ENCODE measurements around the gene ZFP36L2. TPM values are rescaled to one million over a fixed set of nuclear protein-coding genes. Genes with fewer than 3 reads are reported as not detected.
A peak's percentile ranks its signal among the peaks of the same experiment; 100 is the strongest.

ZFP36L2 gene
- total RNA-seq, 1 donor from 2014 or later, result 62.1 TPM

DNA sequence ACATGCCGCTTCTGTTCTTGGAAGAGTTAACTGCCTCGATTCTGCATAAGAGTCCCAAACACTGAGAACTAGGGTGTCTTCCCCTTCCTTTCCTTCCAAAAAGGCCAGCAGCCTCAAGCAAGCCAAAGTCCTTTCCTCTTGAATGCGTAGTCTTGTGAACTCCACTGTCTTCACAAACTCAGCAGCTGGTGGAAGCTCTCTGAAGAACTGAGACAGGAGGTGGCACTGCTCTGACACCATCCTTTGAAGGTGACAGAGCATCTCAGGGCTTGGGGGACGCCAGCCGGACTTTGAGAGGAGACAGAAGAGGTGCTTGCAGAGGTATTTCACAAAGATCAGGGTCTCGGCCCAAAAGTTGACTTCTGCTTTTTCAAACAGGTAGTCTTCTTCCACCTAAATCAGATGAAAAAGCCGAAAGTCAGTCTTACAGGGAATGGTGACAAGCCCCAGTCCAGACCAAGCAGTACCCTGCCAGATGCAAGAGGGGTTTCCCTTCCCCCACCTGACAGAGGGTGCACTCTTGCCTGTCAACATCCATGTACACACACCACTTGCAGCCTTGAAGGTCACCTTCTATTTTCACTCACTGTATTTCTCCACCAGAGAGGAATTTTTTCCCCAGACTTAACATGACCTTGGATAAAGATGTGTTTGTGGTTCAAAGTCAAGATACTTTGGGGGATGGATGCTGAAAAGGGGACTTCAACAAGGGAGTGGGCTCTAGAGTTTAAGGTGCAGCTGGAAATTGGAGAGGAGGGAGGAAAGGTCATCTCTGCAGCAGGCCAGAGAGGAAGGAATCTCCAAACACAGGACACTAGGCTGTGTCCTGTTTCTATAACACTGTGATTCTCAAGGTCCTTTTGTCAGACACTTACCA is 4.8 kb upstream of the ZFP36L2 start:
- no peak for ATAC-seq (ENCODE audit: low read depth)
- Mint-ChIP-seq H3K27me3 (no peaks in the 10 kb centered on the region), H3K36me3 (ENCODE audit: low read depth) (peaks cover 30% of the 10 kb centered on the region), H3K4me3 (no peak overlapping the region), H3K4me1 (peaks cover 54% of the 10 kb centered on the region), H3K27ac (peak overlapping the region; percentile 3), H3K9me3 (no peaks in the 10 kb centered on the region)
- intact Hi-C loops (cut with micrococcal nuclease), result no loop called here
- DNase-seq, result no peak
- ChIA-PET POLR2A (no interaction called here), CTCF (interaction anchor here (1.1 kb wide), 1 partner anchor 257 kb away, joined by 3 read pairs; no protein-coding TSS in a partner anchor)
- TF ChIP-seq, protein P1, sequence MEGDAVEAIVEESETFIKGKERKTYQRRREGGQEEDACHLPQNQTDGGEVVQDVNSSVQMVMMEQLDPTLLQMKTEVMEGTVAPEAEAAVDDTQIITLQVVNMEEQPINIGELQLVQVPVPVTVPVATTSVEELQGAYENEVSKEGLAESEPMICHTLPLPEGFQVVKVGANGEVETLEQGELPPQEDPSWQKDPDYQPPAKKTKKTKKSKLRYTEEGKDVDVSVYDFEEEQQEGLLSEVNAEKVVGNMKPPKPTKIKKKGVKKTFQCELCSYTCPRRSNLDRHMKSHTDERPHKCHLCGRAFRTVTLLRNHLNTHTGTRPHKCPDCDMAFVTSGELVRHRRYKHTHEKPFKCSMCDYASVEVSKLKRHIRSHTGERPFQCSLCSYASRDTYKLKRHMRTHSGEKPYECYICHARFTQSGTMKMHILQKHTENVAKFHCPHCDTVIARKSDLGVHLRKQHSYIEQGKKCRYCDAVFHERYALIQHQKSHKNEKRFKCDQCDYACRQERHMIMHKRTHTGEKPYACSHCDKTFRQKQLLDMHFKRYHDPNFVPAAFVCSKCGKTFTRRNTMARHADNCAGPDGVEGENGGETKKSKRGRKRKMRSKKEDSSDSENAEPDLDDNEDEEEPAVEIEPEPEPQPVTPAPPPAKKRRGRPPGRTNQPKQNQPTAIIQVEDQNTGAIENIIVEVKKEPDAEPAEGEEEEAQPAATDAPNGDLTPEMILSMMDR (IDR thresholded peaks at IDR 0.05), result no peak

DNA sequence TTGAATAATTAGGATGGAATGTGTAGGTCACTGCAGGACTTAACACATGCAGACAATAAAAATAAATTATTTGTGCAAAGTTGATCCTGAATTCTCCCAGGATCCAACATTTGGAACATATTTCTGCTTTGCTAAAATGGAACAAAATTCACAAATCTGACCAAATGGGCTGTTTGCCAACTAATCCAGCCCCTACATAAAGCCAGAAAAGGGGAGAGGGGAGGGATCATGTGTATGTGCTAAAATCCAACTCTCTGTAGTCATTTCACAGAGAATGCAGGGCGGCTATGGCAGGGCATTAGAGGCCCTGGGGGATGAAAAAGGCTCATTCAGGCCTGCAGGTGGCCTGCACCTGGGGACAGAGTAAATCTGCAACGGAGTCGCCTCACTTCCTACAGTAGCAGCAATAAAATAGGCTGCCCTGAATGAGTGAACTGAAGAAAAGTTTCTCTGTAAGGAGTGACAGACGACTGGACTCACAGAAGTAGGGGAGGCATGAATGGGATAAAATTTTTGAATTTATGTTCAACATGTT is 4.0 kb upstream of the ZFP36L2 start:
- POLR2A ChIA-PET, result interaction anchor here (4.3 to 13.9 kb wide), 3 partner anchors 9 to 100 kb away, joined by 43 to 561 read pairs (median 58); no protein-coding TSS in a partner anchor
- Mint-ChIP-seq H3K9me3 (no peaks in the 10 kb centered on the region), H3K4me1 (peaks cover 54% of the 10 kb centered on the region), H3K4me3 (no peak overlapping the region), H3K27ac (peak overlapping the region; percentile 30), H3K36me3 (ENCODE audit: low read depth) (peaks cover 36% of the 10 kb centered on the region), H3K27me3 (no peaks in the 10 kb centered on the region)
- ATAC-seq (ENCODE audit: low read depth) (no peak), DNase-seq (no peak)
- intact Hi-C loops (cut with micrococcal nuclease), result no loop called here
- TF ChIP-seq, protein P1 (IDR thresholded peaks at IDR 0.05), result no peak
- CTCF ChIA-PET, result interaction anchor here (1.8 to 12.6 kb wide), 8 partner anchors 10 to 284 kb away, joined by 12 to 336 read pairs (median 37); no protein-coding TSS in a partner anchor

DNA sequence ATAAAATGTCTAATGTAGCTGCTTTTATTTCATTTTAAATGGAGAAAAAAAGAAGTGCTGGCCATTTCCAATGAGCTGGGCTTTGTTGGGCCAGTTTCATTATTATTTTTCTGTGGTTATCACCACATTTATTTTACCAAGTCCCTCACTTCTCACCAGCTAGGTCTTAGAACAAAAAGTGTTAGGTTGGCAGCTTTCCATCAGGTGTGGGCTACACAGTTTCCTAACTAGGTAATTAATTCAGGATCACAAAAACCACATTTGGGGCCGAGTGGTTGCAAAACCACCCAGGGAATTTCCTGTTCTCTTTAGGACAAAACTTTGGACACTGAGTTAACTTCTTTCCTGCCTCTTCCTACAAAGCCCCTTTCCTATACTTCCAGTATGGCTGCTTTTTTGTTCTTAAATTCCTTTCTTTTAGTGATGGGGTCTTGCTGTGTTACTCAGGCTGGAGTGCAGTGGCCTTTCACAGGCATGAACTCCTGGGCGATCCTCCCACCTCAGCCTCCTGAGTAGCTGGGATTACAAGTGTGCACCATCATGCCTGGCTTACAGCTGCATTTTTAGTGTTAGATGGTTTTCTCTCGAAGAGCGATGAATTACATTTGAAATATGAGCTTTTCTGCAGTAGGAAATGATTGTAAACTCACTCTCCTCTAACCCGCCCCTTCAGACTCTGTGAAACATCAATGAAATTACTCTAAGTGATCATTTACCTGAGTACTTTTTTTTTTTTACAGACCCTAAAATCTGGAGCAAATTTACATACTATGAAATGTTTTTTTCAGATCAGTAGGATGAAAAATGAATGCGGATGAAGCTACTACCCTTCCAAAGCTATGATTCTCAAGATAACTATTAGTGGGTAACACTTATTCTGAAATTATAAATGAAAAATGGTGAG is 2.6 kb upstream of the ZFP36L2 start:
- Mint-ChIP-seq H3K27ac (peak overlapping the region; percentile 88), H3K27me3 (peaks cover 2% of the 10 kb centered on the region), H3K4me1 (peaks cover 50% of the 10 kb centered on the region), H3K9me3 (no peaks in the 10 kb centered on the region), H3K4me3 (peak overlapping the region; percentile 13), H3K36me3 (ENCODE audit: low read depth) (peaks cover 40% of the 10 kb centered on the region)
- ATAC-seq (ENCODE audit: low read depth) (no peak), DNase-seq (no peak)
- TF ChIP-seq, protein P1 (IDR thresholded peaks at IDR 0.05), result no peak
- intact Hi-C loops (cut with micrococcal nuclease), result loop anchor here (1.0 to 2.0 kb wide), 5 partner anchors 254 to 400 kb away; no protein-coding TSS in a partner anchor
- POLR2A ChIA-PET, result interaction anchor here (0.6 to 13.9 kb wide), 11 partner anchors 9 to 281 kb away, joined by 3 to 561 read pairs (median 10); no protein-coding TSS in a partner anchor
- CTCF ChIA-PET, result interaction anchor here (0.6 to 12.6 kb wide), 35 partner anchors 9 to 312 kb away, joined by 3 to 336 read pairs (median 5); no protein-coding TSS in a partner anchor

DNA sequence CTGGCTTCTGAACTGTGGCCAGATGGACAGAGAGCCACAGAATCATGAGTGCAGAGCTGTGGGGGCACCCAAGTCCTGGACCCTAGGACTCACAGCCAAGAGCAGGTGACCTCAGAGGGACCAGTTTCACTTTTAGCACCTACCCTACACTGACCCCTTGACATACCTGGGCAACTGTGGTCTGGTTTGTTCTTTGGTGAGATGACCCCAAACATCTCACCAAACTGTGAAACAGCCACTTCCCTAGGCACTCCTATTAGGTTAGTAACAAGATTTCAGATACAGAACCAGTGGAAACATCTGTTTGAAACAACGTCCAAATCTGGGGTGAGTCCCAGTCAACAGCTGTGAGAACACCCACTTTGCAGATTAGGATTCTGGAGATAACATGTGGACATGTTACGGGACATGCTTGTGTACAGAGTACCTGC is 1.9 kb upstream of the ZFP36L2 start:
- peaks cover 48% of the 10 kb centered on the region for H3K4me1 Mint-ChIP-seq
- CTCF ChIA-PET, result interaction anchor here (0.9 to 12.6 kb wide), 23 partner anchors 8 to 282 kb away, joined by 3 to 336 read pairs (median 10); no protein-coding TSS in a partner anchor

More for the DNA sequence above, 1.9 kb upstream of the ZFP36L2 start:
- H3K4me3 Mint-ChIP-seq, result peak overlapping the region; percentile 95
- DNase-seq, result no peak
- peak overlapping the region; percentile 88 for H3K27ac Mint-ChIP-seq
- POLR2A ChIA-PET, result interaction anchor here (0.9 to 13.9 kb wide), 13 partner anchors 8 to 280 kb away, joined by 3 to 561 read pairs (median 8); no protein-coding TSS in a partner anchor
- peaks cover 2% of the 10 kb centered on the region for H3K27me3 Mint-ChIP-seq
- intact Hi-C loops (cut with micrococcal nuclease), result loop anchor here (2.0 kb wide), 3 partner anchors 314 to 400 kb away; no protein-coding TSS in a partner anchor
- ATAC-seq (ENCODE audit: low read depth), result no peak
- H3K36me3 Mint-ChIP-seq (ENCODE audit: low read depth), result peaks cover 45% of the 10 kb centered on the region
- TF ChIP-seq, protein P1 (IDR thresholded peaks at IDR 0.05), result no peak
- H3K9me3 Mint-ChIP-seq, result no peaks in the 10 kb centered on the region
